K562 (cell line): ENCODE measurements around the gene SMARCA4. TPM values are rescaled to one million over a fixed set of nuclear protein-coding genes. Genes with fewer than 3 reads are reported as not detected.
A peak's percentile ranks its signal among the peaks of the same experiment; 100 is the strongest.

Experiments
- EGR1 ChIP-seq: fragments of 450-650 bp; conservative IDR thresholded peaks from 2 replicates; pipeline ENCODE4 v1.6.1; 2017; ENCODE audit warnings: mild to moderate bottlenecking
- FOXA1 ChIP-seq: fragments of 450-650 bp; IDR thresholded peaks from 2 replicates; pipeline ENCODE4 v1.6.1; 2016; ENCODE audit warnings: mild to moderate bottlenecking, borderline replicate concordance
- HDAC1 ChIP-seq, 2 experiments: fragments of 450-650 bp; IDR thresholded peaks; 2 replicates each; pipeline ENCODE4 v1.6.1; 2016 to 2017; ENCODE audit warnings: inconsistent platforms in 1 of 2, mild to moderate bottlenecking in 1 of 2, moderate library complexity in 1 of 2
- L3MBTL2 ChIP-seq: fragments of 450-650 bp; IDR thresholded peaks from 2 replicates; pipeline ENCODE4 v1.6.1; 2016; ENCODE audit warnings: mild to moderate bottlenecking, moderate library complexity
- RAD51 ChIP-seq: fragments of 450-650 bp; IDR thresholded peaks from 2 replicates; pipeline ENCODE4 v1.7.1; 2016; ENCODE audit warnings: low read depth, mild to moderate bottlenecking, borderline replicate concordance
- ZFX ChIP-seq: sonication (generic); formaldehyde crosslinking; IDR thresholded peaks from 2 replicates; pipeline ENCODE4 v1.8.0; 2022; ENCODE audit warnings: mild to moderate bottlenecking, missing genetic modification reagents, moderate library complexity
- ZNF175 ChIP-seq: fragments of 200-800 bp; sonication (Bioruptor generic); IDR thresholded peaks from 2 replicates; pipeline ENCODE4 v1.6.1; 2016; ENCODE audit warnings: low read depth, mild to moderate bottlenecking, missing genetic modification characterization, missing compliant biosample characterization
- ZNF408 ChIP-seq: fragments of 250-450 bp; sonication (Bioruptor Pico); IDR thresholded peaks from 2 replicates; pipeline ENCODE4 v1.4.0; 2020; ENCODE audit warnings: low read depth, mild to moderate bottlenecking, moderate library complexity
- ZNF668 ChIP-seq: fragments of 250-450 bp; sonication (Bioruptor Pico); IDR thresholded peaks from 2 replicates; pipeline ENCODE4 v1.8.0; 2022; ENCODE audit warnings: mild to moderate bottlenecking, inconsistent platforms
- ZSCAN32 ChIP-seq: fragments of 450-650 bp; formaldehyde crosslinking; IDR thresholded peaks from 2 replicates; pipeline ENCODE4 v1.4.0; 2020; ENCODE audit warnings: mild to moderate bottlenecking, moderate library complexity
- polyA plus RNA-seq, 8 experiments: library from polyadenylated mRNA; depleted of rRNA in 4 of 8; stranded (reverse) in 5 of 8; unstranded in 3 of 8; fragments of >200 nt; fragmentation: Nextera tagmentation in 2 of 8; fragmentation: Illumina TruSeq in 1 of 8; extraction: Ambion mirVana in 2 of 8; extraction: Trizol in 1 of 8; gene quantifications; 2 replicates each; pipeline versions ENCODE4 v1.2.1 to v1.2.3, GENCODE V29; 2011 to 2014; ENCODE audit warnings: inconsistent platforms in 1 of 8, missing spikeins in 1 of 8
- total RNA-seq, 7 experiments: library from RNA; depleted of rRNA in 6 of 7; stranded (reverse); fragments of >200 nt in 6 of 7; fragmentation: Illumina TruSeq in 2 of 7; extraction: Trizol in 2 of 7; gene quantifications; 2 replicates each; pipeline versions ENCODE4 v1.2.1 to v1.2.3, GENCODE V29; 2011 to 2021; ENCODE audit warnings: low replicate concordance in 1 of 7
- TF ChIP-seq, protein P1 (sequence below), 3 experiments: fragments of 200-800 bp in 1 of 3; fragments of 250-450 bp in 1 of 3; fragments of 450-650 bp in 1 of 3; sonication (Bioruptor Pico) in 1 of 3; sonication (Bioruptor generic) in 1 of 3; formaldehyde crosslinking in 1 of 3; IDR thresholded peaks; 2 replicates each; pipeline versions ENCODE4 v1.6.1 to v1.8.0; 2016 to 2022; ENCODE audit warnings: mild to moderate bottlenecking in 2 of 3, missing genetic modification characterization in 2 of 3, missing compliant biosample characterization in 1 of 3, moderate library complexity in 1 of 3
- TF ChIP-seq, protein P2 (sequence below): sonication (generic); formaldehyde crosslinking; IDR thresholded peaks from 2 replicates; pipeline ENCODE4 v1.9.0; 2022; ENCODE audit warnings: mild to moderate bottlenecking, missing genetic modification reagents
- TF ChIP-seq, protein P3 (sequence below), 2 experiments: fragments of 450-650 bp in 1 of 2; sonication (generic) in 1 of 2; formaldehyde crosslinking; conservative IDR thresholded peaks; 2 replicates each; pipeline versions ENCODE4 v1.4.0 to v1.8.1; 2020 to 2022; ENCODE audit warnings: mild to moderate bottlenecking in 1 of 2, missing genetic modification reagents in 1 of 2
- TF ChIP-seq, protein P4 (sequence below), 3 experiments: fragments of 200-800 bp in 1 of 3; sonication (Bioruptor generic) in 1 of 3; sonication (generic) in 1 of 3; formaldehyde crosslinking in 1 of 3; IDR thresholded peaks; 2 replicates each; pipeline versions ENCODE4 v1.6.1 to v1.8.0; 2016 to 2022; ENCODE audit warnings: mild to moderate bottlenecking in 2 of 3, missing compliant biosample characterization in 2 of 3, missing genetic modification characterization in 2 of 3, missing genetic modification reagents in 1 of 3
- TF ChIP-seq, protein P5 (sequence below): fragments of 450-650 bp; IDR thresholded peaks from 2 replicates; pipeline ENCODE4 v1.6.1; 2016; ENCODE audit warnings: low read depth, mild to moderate bottlenecking, moderate library complexity
- TF ChIP-seq, protein P6 (sequence below): sonication (generic); formaldehyde crosslinking; IDR thresholded peaks from 2 replicates; pipeline ENCODE4 v1.5.0; 2020; ENCODE audit warnings: missing genetic modification reagents

SMARCA4 gene
- total and polyA plus RNA-seq, 9 of the 15 experiments (the other 6 are each of a cell fraction or from before 2014, with no cell fraction given), result 19.3 to 207 (median 52.1) TPM

DNA sequence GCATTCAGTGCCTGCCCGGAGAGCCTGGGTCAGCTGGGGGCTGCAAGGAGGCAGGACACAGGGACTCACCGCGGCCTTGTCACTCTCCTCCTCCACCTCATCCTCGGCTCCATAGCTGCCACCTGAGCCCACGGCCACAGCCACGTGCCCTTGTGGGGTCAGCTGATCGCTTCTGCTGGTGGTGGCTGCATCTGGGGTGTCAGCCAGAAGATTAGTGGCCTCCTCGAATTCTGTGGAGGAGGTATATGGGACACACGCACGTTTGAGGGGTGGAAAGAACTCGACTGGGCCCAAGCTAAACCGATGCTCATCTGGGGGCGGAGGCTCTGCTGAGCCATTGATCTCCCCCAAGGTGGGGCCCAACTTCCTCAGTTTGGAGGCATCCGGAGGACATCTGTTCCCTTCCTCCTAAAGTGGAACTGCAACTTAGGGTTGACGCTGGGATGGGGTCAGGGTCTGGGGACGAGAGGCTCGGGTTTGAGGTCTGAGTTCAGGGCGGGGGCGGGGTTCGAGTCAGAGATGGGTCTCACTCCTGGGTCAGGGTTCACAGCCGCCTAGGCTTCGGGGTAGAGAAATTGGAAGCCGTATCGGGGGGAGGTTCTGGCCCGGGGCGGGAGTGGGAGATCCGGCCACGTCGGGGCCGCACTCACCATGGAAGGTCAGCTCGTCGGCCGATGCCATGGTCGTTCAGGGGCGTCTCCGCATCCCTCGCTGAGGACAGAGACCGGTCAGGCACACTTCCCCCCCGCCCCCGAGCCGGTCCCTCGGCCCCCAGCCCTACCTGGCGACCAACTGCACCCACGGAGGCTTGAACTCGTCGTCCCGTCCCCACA is 32.9 kb upstream of the SMARCA4 start (continued):
- 0 out of 2 replicates have a peak, but pooled peaks have one; percentile 13 for TF ChIP-seq ZFX
- TF ChIP-seq HDAC1 (IDR thresholded peaks at IDR 0.05), result peak in 1 of 2 experiments; percentile 27; a peak in 1 of 4 replicates
- TF ChIP-seq FOXA1, result no peak
- no peak for TF ChIP-seq ZNF668 (CRISPR knock-in tag)
- TF ChIP-seq, protein P1, sequence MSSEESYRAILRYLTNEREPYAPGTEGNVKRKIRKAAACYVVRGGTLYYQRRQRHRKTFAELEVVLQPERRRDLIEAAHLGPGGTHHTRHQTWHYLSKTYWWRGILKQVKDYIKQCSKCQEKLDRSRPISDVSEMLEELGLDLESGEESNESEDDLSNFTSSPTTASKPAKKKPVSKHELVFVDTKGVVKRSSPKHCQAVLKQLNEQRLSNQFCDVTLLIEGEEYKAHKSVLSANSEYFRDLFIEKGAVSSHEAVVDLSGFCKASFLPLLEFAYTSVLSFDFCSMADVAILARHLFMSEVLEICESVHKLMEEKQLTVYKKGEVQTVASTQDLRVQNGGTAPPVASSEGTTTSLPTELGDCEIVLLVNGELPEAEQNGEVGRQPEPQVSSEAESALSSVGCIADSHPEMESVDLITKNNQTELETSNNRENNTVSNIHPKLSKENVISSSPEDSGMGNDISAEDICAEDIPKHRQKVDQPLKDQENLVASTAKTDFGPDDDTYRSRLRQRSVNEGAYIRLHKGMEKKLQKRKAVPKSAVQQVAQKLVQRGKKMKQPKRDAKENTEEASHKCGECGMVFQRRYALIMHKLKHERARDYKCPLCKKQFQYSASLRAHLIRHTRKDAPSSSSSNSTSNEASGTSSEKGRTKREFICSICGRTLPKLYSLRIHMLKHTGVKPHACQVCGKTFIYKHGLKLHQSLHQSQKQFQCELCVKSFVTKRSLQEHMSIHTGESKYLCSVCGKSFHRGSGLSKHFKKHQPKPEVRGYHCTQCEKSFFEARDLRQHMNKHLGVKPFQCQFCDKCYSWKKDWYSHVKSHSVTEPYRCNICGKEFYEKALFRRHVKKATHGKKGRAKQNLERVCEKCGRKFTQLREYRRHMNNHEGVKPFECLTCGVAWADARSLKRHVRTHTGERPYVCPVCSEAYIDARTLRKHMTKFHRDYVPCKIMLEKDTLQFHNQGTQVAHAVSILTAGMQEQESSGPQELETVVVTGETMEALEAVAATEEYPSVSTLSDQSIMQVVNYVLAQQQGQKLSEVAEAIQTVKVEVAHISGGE (CRISPR knock-in tag; IDR thresholded peaks at IDR 0.05), result 0 out of 6 replicates have a peak, but pooled peaks of 1 of the 3 experiments have one; percentile 88
- TF ChIP-seq L3MBTL2, result peak; percentile 30; the same call in 1 of the 2 replicates
- TF ChIP-seq, protein P2, sequence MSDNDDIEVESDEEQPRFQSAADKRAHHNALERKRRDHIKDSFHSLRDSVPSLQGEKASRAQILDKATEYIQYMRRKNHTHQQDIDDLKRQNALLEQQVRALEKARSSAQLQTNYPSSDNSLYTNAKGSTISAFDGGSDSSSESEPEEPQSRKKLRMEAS (CRISPR knock-in tag), result peak; percentile 80
- no peak for TF ChIP-seq ZSCAN32 (CRISPR knock-in tag)
- TF ChIP-seq, protein P3, sequence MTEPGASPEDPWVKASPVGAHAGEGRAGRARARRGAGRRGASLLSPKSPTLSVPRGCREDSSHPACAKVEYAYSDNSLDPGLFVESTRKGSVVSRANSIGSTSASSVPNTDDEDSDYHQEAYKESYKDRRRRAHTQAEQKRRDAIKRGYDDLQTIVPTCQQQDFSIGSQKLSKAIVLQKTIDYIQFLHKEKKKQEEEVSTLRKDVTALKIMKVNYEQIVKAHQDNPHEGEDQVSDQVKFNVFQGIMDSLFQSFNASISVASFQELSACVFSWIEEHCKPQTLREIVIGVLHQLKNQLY (CRISPR knock-in tag; conservative IDR thresholded peaks at IDR 0.05), result no peak
- 0 out of 2 replicates have a peak, but pooled peaks have one; percentile 16 for TF ChIP-seq ZNF175 (CRISPR knock-in tag)
- peak; percentile 66 for TF ChIP-seq RAD51
- TF ChIP-seq, protein P4, sequence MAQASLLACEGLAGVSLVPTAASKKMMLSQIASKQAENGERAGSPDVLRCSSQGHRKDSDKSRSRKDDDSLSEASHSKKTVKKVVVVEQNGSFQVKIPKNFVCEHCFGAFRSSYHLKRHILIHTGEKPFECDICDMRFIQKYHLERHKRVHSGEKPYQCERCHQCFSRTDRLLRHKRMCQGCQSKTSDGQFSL (CRISPR knock-in tag; IDR thresholded peaks at IDR 0.05), result 0 out of 2 replicates have a peak, but pooled peaks have one; percentile 88
- TF ChIP-seq, protein P4 (tag; IDR thresholded peaks at IDR 0.05), result peak in 1 of 2 experiments; percentile 65; a peak in 1 of 4 replicates
- TF ChIP-seq ZNF408, result no peak
- peak; percentile 42; the same call in 1 of the 2 replicates for TF ChIP-seq EGR1
- TF ChIP-seq, protein P5, sequence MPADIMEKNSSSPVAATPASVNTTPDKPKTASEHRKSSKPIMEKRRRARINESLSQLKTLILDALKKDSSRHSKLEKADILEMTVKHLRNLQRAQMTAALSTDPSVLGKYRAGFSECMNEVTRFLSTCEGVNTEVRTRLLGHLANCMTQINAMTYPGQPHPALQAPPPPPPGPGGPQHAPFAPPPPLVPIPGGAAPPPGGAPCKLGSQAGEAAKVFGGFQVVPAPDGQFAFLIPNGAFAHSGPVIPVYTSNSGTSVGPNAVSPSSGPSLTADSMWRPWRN, result no peak
- TF ChIP-seq, protein P6, sequence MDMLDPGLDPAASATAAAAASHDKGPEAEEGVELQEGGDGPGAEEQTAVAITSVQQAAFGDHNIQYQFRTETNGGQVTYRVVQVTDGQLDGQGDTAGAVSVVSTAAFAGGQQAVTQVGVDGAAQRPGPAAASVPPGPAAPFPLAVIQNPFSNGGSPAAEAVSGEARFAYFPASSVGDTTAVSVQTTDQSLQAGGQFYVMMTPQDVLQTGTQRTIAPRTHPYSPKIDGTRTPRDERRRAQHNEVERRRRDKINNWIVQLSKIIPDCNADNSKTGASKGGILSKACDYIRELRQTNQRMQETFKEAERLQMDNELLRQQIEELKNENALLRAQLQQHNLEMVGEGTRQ, result peak; percentile 61
